ENCODE results near the gene ZDHHC7. TPM values are rescaled to one million over a fixed set of nuclear protein-coding genes. Genes with fewer than 3 reads are reported as not detected.
A peak's percentile ranks its signal among the peaks of the same experiment; 100 is the strongest.

ZDHHC7 gene
- total and polyA plus RNA-seq, 9 of the 15 experiments (the other 6 are each of a cell fraction or from before 2014, with no cell fraction given), result 1.7 to 49.7 (median 37.4) TPM

- TF ChIP-seq HINFP (tag; conservative IDR thresholded peaks at IDR 0.05; ENCODE audit: low read depth) (no peak), TCF7 (IDR thresholded peaks at IDR 0.05; ENCODE audit: borderline replicate concordance) (no peak), ILK (tag; IDR thresholded peaks at IDR 0.05; ENCODE audit: borderline replicate concordance, low read depth) (no peak), ETV1 (tag; conservative IDR thresholded peaks at IDR 0.05; ENCODE audit: low read depth) (peak; percentile 88), RCOR1 (IDR thresholded peaks at IDR 0.05; ENCODE audit: borderline replicate concordance in 1 of 2, low read depth in 2 of 2, low read length in 2 of 2) (0 out of 4 replicates have a peak, but pooled peaks of 1 of the 2 experiments have one; percentile 15), ZNF347 (CRISPR knock-in tag; IDR thresholded peaks at IDR 0.05; ENCODE audit: low read depth) (no peak), ETV6 (IDR thresholded peaks at IDR 0.05; ENCODE audit: borderline replicate concordance in 1 of 2, low read depth in 2 of 2, low read length in 1 of 2) (no peak), ETV6 (CRISPR knock-in tag; IDR thresholded peaks at IDR 0.05; ENCODE audit: borderline replicate concordance) (no peak), BRF1 (IDR thresholded peaks at IDR 0.05; ENCODE audit: borderline replicate concordance, extremely low read depth, insufficient read length) (no peak), ZC3H11A (IDR thresholded peaks at IDR 0.05; ENCODE audit: low read depth, low read length) (no peak), RBM22 (IDR thresholded peaks at IDR 0.05; ENCODE audit: low read depth, low read length, poor library complexity, severe bottlenecking) (peak; percentile 25), ZNF140 (CRISPR knock-in tag; IDR thresholded peaks at IDR 0.05) (0 out of 2 replicates have a peak, but pooled peaks have one; percentile 17)
- TF ChIP-seq, protein P1, sequence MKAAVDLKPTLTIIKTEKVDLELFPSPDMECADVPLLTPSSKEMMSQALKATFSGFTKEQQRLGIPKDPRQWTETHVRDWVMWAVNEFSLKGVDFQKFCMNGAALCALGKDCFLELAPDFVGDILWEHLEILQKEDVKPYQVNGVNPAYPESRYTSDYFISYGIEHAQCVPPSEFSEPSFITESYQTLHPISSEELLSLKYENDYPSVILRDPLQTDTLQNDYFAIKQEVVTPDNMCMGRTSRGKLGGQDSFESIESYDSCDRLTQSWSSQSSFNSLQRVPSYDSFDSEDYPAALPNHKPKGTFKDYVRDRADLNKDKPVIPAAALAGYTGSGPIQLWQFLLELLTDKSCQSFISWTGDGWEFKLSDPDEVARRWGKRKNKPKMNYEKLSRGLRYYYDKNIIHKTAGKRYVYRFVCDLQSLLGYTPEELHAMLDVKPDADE (conservative IDR thresholded peaks at IDR 0.05; ENCODE audit: control insufficient read depth, low read depth, low read length), result peak; percentile 72
- TF ChIP-seq, protein P2, sequence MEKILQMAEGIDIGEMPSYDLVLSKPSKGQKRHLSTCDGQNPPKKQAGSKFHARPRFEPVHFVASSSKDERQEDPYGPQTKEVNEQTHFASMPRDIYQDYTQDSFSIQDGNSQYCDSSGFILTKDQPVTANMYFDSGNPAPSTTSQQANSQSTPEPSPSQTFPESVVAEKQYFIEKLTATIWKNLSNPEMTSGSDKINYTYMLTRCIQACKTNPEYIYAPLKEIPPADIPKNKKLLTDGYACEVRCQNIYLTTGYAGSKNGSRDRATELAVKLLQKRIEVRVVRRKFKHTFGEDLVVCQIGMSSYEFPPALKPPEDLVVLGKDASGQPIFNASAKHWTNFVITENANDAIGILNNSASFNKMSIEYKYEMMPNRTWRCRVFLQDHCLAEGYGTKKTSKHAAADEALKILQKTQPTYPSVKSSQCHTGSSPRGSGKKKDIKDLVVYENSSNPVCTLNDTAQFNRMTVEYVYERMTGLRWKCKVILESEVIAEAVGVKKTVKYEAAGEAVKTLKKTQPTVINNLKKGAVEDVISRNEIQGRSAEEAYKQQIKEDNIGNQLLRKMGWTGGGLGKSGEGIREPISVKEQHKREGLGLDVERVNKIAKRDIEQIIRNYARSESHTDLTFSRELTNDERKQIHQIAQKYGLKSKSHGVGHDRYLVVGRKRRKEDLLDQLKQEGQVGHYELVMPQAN (IDR thresholded peaks at IDR 0.05; ENCODE audit: borderline replicate concordance), result peak; percentile 75; the same call in 1 of the 2 replicates
- TF ChIP-seq, protein P3, sequence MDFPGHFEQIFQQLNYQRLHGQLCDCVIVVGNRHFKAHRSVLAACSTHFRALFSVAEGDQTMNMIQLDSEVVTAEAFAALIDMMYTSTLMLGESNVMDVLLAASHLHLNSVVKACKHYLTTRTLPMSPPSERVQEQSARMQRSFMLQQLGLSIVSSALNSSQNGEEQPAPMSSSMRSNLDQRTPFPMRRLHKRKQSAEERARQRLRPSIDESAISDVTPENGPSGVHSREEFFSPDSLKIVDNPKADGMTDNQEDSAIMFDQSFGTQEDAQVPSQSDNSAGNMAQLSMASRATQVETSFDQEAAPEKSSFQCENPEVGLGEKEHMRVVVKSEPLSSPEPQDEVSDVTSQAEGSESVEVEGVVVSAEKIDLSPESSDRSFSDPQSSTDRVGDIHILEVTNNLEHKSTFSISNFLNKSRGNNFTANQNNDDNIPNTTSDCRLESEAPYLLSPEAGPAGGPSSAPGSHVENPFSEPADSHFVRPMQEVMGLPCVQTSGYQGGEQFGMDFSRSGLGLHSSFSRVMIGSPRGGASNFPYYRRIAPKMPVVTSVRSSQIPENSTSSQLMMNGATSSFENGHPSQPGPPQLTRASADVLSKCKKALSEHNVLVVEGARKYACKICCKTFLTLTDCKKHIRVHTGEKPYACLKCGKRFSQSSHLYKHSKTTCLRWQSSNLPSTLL (IDR thresholded peaks at IDR 0.05), result no peak
- TF ChIP-seq, protein P4, sequence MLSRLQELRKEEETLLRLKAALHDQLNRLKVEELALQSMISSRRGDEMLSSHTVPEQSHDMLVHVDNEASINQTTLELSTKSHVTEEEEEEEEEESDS (CRISPR knock-in tag; IDR thresholded peaks at IDR 0.05), result no peak
- TF ChIP-seq, protein P5, sequence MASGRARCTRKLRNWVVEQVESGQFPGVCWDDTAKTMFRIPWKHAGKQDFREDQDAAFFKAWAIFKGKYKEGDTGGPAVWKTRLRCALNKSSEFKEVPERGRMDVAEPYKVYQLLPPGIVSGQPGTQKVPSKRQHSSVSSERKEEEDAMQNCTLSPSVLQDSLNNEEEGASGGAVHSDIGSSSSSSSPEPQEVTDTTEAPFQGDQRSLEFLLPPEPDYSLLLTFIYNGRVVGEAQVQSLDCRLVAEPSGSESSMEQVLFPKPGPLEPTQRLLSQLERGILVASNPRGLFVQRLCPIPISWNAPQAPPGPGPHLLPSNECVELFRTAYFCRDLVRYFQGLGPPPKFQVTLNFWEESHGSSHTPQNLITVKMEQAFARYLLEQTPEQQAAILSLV (tag; IDR thresholded peaks at IDR 0.05), result no peak
Measured at GRCh38 chr16:85010931-85011845, at the start of gene ZDHHC7 (continued).

Measured in K562 (cell line).